PC-3 (cell line): ENCODE measurements around the gene TNFRSF4. TPM values are rescaled to one million over a fixed set of nuclear protein-coding genes. Genes with fewer than 3 reads are reported as not detected.
"Not testable (repeated sequence)": the region's sequence is repeated elsewhere in the genome, so short reads cannot be mapped to it uniquely, and the experiment has no call there.

ENCODE experiments used
- ATAC-seq: fragments of 200-7000 bp; cut with Tn5 transposase; 2 replicates; pipeline ENCODE4 v1.9.1; 2020; ENCODE audit warnings: mild to moderate bottlenecking, moderate library complexity
- BruUV-seq: library from RNA; stranded (reverse); fragments of 400-500 nt; replicated peaks from 2 replicates; lab custom pipeline; 2021; lab: Mats Ljungman, UMichigan
- CTCF ChIA-PET: fragments of 300-600 bp; sonication (Branson Sonifier 250); formaldehyde crosslinking; loops from one replicate; lab custom pipeline; 2022; ENCODE audit warnings: antibody characterized with exemption; lab: Charles Lee
- POLR2A ChIA-PET: fragments of 300-600 bp; sonication (Branson Sonifier 250); formaldehyde crosslinking; loops from one replicate; lab custom pipeline; 2022; ENCODE audit warnings: antibody characterized with exemption; ENCODE audit not compliant: unreplicated experiment; lab: Charles Lee
- DNase-seq: peaks from one replicate; pipeline ENCODE4 v3.0.0-alpha.2; 2015
- H2AFZ ChIP-seq: fragments of 300-600 bp; sonication (generic); 2 replicates; pipeline ENCODE4 v1.6.0; 2016; ENCODE audit warnings: antibody characterized with exemption, low read length
- H3F3A ChIP-seq: fragments of 300-600 bp; sonication (generic); one replicate; pipeline ENCODE4 v1.6.0; 2017; ENCODE audit warnings: antibody characterized with exemption, low read length, control low read depth, mild to moderate bottlenecking; ENCODE audit not compliant: unreplicated experiment
- H3K27ac ChIP-seq: fragments of 300-600 bp; sonication (generic); 2 replicates; pipeline ENCODE4 v1.5.1; 2016; ENCODE audit warnings: mild to moderate bottlenecking, low read length
- H3K27me3 ChIP-seq: fragments of 300-600 bp; sonication (generic); 2 replicates; pipeline ENCODE4 v1.6.1; 2016; ENCODE audit warnings: low read length, mixed read lengths
- H3K36me3 ChIP-seq: fragments of 300-600 bp; sonication (generic); 2 replicates; pipeline ENCODE4 v1.6.1; 2016; ENCODE audit warnings: low read depth, mixed run types, low read length, mixed read lengths
- H3K4me1 ChIP-seq: fragments of 300-600 bp; sonication (generic); 2 replicates; pipeline ENCODE4 v1.5.1; 2016; ENCODE audit warnings: low read length; ENCODE audit not compliant: insufficient read depth
- H3K4me2 ChIP-seq: fragments of 300-600 bp; sonication (generic); 2 replicates; pipeline ENCODE4 v1.6.0; 2016; ENCODE audit warnings: low read length
- H3K4me3 ChIP-seq: fragments of 300-600 bp; sonication (generic); 2 replicates; pipeline ENCODE4 v1.5.1; 2016; ENCODE audit warnings: mild to moderate bottlenecking, low read length, mixed read lengths
- H3K79me2 ChIP-seq: fragments of 300-600 bp; sonication (generic); 2 replicates; pipeline ENCODE4 v1.6.1; 2017; ENCODE audit warnings: low read length, mixed read lengths
- H3K9ac ChIP-seq: fragments of 300-600 bp; sonication (generic); 2 replicates; pipeline ENCODE4 v1.6.0; 2016; ENCODE audit warnings: mild to moderate bottlenecking, low read length
- H3K9me2 ChIP-seq: fragments of 300-600 bp; sonication (generic); replicated peaks from 2 replicates; pipeline ENCODE4 v1.6.1; 2016; ENCODE audit warnings: mixed run types, low read length, mixed read lengths
- H3K9me3 ChIP-seq: fragments of 300-600 bp; sonication (generic); 2 replicates; pipeline ENCODE4 v1.6.1; 2016; ENCODE audit warnings: low read length, mixed read lengths
- H4K20me1 ChIP-seq: fragments of 300-600 bp; sonication (generic); 2 replicates; pipeline ENCODE4 v1.6.1; 2016; ENCODE audit warnings: low read length, mixed read lengths
- EZH2 ChIP-seq: fragments of 300-600 bp; sonication (generic); IDR thresholded peaks from one replicate; pipeline ENCODE4 v1.6.1; 2017; ENCODE audit warnings: antibody characterized with exemption, mild to moderate bottlenecking, low read length; ENCODE audit not compliant: unreplicated experiment
- EZH2phosphoT487 ChIP-seq: fragments of 300-600 bp; sonication (generic); IDR thresholded peaks from 2 replicates; pipeline ENCODE4 v1.6.1; 2018; ENCODE audit warnings: mild to moderate bottlenecking, antibody characterized with exemption, low read length, borderline replicate concordance
- intact Hi-C: fragments of 100-400 bp; cut with micrococcal nuclease; formaldehyde crosslinking; loops from 2 replicates; pipeline ENCODE4 v1.9.0; 2023
- total RNA-seq: library from RNA; depleted of rRNA; stranded (reverse); fragments of >200 nt; gene quantifications from 2 replicates; pipeline ENCODE4 v1.2.3, GENCODE V29; 2014
- TF ChIP-seq, protein P1 (sequence below): fragments of 300-600 bp; sonication (generic); conservative IDR thresholded peaks from 2 replicates; pipeline ENCODE4 v1.5.1; 2017; ENCODE audit warnings: antibody characterized with exemption, low read depth, mild to moderate bottlenecking, low read length

TNFRSF4 gene
- total RNA-seq, 1 experiment from 2014 or later, result 0.11 TPM

DNA sequence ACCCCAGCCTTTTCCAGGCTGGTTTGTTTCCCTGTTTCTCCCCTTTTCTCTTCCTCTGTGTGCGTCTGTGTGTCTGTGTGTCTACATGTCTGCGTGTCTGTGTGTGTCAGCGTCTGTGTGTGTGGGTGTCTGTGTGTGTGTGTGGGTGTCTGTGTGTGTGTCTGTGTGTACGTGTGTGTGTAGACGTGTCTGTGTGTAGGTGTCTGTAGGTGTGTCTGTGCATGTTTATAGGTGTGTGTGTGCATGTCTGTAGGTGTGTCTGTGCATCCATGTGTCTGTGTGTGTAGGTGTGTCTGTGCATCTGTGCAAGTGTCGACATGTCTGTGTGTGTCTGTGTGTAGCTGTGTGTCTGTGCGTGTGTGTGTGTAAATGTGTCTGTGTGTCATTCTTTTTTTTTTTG, 37.0 kb downstream of the TNFRSF4 start:
- DNase-seq (no peak), ATAC-seq (no peak)
- CTCF ChIA-PET, result interaction anchor here (0.6 kb wide), 1 partner anchor 54 kb away, joined by 6 read pairs; no protein-coding TSS in a partner anchor
- Histone ChIP-seq H4K20me1 (0 out of 2 replicates have a peak, but pooled peaks cover 4% of the 10 kb centered on the region), H3K79me2 (no peaks in the 10 kb centered on the region), H3K27ac (no peak overlapping the region), H3K4me2 (no peak overlapping the region), H3K9me2 (no peaks in the 10 kb centered on the region), H3F3A (no peaks in the 10 kb centered on the region), H3K9ac (no peak overlapping the region), H3K9me3 (no peaks in the 10 kb centered on the region), H3K36me3 (no peaks in the 10 kb centered on the region), H2AFZ (no peak overlapping the region), H3K27me3 (no peaks in the 10 kb centered on the region), H3K4me1 (no peaks in the 10 kb centered on the region), H3K4me3 (no peak overlapping the region)
- POLR2A ChIA-PET, result no interaction called here
- BruUV-seq, result no TSS peak
- intact Hi-C loops, result no loop called here
- no peak for TF ChIP-seq EZH2
- TF ChIP-seq, protein P1, sequence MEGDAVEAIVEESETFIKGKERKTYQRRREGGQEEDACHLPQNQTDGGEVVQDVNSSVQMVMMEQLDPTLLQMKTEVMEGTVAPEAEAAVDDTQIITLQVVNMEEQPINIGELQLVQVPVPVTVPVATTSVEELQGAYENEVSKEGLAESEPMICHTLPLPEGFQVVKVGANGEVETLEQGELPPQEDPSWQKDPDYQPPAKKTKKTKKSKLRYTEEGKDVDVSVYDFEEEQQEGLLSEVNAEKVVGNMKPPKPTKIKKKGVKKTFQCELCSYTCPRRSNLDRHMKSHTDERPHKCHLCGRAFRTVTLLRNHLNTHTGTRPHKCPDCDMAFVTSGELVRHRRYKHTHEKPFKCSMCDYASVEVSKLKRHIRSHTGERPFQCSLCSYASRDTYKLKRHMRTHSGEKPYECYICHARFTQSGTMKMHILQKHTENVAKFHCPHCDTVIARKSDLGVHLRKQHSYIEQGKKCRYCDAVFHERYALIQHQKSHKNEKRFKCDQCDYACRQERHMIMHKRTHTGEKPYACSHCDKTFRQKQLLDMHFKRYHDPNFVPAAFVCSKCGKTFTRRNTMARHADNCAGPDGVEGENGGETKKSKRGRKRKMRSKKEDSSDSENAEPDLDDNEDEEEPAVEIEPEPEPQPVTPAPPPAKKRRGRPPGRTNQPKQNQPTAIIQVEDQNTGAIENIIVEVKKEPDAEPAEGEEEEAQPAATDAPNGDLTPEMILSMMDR, result no peak
- no peak for TF ChIP-seq EZH2phosphoT487

DNA sequence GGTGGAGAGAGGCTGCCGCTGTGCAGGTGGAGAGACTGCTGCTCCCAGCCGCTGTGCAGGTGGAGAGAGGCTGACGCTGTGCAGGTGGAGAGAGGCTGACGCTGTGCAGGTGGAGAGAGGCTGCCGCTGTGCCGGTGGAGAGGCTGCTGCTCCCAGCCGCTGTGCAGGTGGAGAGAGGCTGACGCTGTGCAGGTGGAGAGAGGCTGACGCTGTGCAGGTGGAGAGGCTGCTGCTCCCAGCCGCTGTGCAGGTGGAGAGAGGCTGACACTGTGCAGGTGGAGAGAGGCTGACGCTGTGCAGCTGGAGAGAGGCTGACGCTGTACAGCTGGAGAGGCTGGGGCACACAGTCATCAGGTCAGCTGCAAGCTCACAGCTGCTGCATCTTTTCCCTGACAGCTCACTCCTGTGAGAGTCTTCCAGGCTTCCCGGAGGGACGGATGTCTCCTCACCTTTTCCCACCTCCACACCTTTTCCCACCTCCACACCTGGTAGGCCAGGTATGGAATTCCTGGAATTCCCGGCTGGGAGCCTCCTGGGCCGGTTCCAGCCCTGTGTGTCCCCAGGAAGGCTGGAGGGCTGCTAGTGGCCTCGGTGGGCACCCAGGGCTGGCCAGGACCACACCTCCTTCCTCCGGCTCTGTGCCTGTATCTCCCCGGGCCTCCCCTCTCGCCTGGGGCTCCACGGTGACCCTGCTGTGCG, 37.7 kb downstream of the TNFRSF4 start:
- CTCF ChIA-PET, POLR2A ChIA-PET, H3K9me3 ChIP-seq, DNase-seq, H3K4me3 ChIP-seq, H3K27me3 ChIP-seq, H3F3A ChIP-seq, H3K27ac ChIP-seq, H3K79me2 ChIP-seq, H3K36me3 ChIP-seq, H3K9ac ChIP-seq, ATAC-seq, H4K20me1 ChIP-seq, intact Hi-C loops, H3K4me2 ChIP-seq, BruUV-seq, H2AFZ ChIP-seq, H3K4me1 ChIP-seq, H3K9me2 ChIP-seq: not testable (repeated sequence)

DNA sequence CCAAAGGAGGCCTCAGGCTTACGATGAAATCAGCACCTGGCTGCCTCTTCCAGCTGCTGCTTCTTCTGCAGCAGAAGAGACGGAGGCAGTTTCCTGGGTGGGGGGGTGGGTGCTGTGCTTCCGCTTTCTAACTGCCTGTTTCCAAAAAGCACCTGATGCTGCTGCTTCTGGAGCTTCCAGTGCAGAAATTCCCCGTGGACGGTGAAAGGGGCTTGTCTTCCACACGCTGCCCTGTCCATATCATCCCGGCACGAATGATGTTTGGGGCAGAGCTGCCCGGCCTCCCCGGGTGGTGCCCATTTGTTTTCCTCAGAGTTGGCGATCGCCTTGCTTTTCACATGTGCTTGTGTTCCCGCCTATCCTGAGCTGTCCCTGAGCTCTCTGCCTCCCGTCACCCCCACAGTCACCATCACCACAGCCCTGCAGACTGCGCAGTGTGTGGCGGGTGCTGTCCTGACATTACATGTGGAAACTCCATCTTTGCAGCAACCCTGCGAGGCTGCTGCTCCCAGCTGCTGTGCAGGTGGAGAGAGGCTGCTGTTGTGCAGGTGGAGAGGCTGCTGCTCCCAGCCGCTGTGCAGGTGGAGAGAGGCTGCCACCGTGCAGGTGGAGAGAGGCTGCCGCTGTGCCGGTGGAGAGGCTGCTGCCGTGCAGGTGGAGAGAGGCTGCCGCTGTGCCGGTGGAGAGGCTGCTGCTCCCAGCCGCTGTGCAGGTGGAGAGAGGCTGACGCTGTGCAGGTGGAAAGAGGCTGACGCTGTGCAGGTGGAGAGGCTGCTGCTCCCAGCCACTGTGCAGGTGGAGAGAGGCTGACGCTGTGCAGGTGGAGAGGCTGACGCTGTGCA, 38.5 kb downstream of the TNFRSF4 start:
- Histone ChIP-seq H3K4me2 (no peak overlapping the region), H3K36me3 (no peaks in the 10 kb centered on the region; the same call in 1 of the 2 replicates), H3K9ac (no peak overlapping the region), H3K9me3 (no peaks in the 10 kb centered on the region), H3K9me2 (no peaks in the 10 kb centered on the region), H3K27ac (no peak overlapping the region), H2AFZ (no peak overlapping the region), H3F3A (no peaks in the 10 kb centered on the region), H3K4me1 (no peaks in the 10 kb centered on the region), H3K79me2 (no peaks in the 10 kb centered on the region), H3K4me3 (no peak overlapping the region), H4K20me1 (peaks cover 7% of the 10 kb centered on the region; the same call in 1 of the 2 replicates), H3K27me3 (no peaks in the 10 kb centered on the region)
- intact Hi-C loops, result no loop called here
- DNase-seq, result no peak
- ChIA-PET CTCF (no interaction called here), POLR2A (no interaction called here)
- no TSS peak for BruUV-seq
- ATAC-seq, result no peak
- no peak for TF ChIP-seq EZH2phosphoT487
- no peak for TF ChIP-seq EZH2
- TF ChIP-seq, protein P1, result no peak
